Neural progenitor cell (in vitro differentiated cells): ENCODE results near the gene COX6A2. TPM values are rescaled to one million over a fixed set of nuclear protein-coding genes. Genes with fewer than 3 reads are reported as not detected.
"Not testable (repeated sequence)": the region's sequence is repeated elsewhere in the genome, so short reads cannot be mapped to it uniquely, and the experiment has no call there.

ENCODE experiments used
- DNase-seq: peaks from one replicate; pipeline ENCODE4 v3.0.0-alpha.2; 2016; ENCODE audit warnings: low spot score
- H2AFZ ChIP-seq: fragments of 200-600 bp; sonication (generic); replicated peaks from 2 replicates; pipeline ENCODE4 v1.6.1; 2016; ENCODE audit warnings: antibody characterized with exemption
- H3F3A ChIP-seq: fragments of 200-600 bp; sonication (generic); 2 replicates; pipeline ENCODE4 v1.6.1; 2016; ENCODE audit warnings: antibody characterized with exemption, low read depth
- H3K27ac ChIP-seq: fragments of 200-600 bp; sonication (generic); 2 replicates; pipeline ENCODE4 v1.5.1; 2016; ENCODE audit warnings: mild to moderate bottlenecking
- H3K27me3 ChIP-seq: fragments of 200-600 bp; sonication (generic); 2 replicates; pipeline ENCODE4 v1.6.1; 2016; ENCODE audit warnings: mild to moderate bottlenecking, moderate library complexity
- H3K36me3 ChIP-seq: fragments of 200-600 bp; sonication (generic); 2 replicates; pipeline ENCODE4 v1.5.1; 2016
- H3K4me1 ChIP-seq: fragments of 200-600 bp; sonication (generic); 2 replicates; pipeline ENCODE4 v1.6.1; 2016; ENCODE audit warnings: mixed run types
- H3K4me2 ChIP-seq: fragments of 200-600 bp; sonication (generic); 2 replicates; pipeline ENCODE4 v1.6.1; 2016
- H3K4me3 ChIP-seq: fragments of 200-600 bp; sonication (generic); 2 replicates; pipeline ENCODE4 v1.5.1; 2016
- H3K79me2 ChIP-seq: fragments of 200-600 bp; sonication (generic); 2 replicates; pipeline ENCODE4 v1.6.1; 2016; ENCODE audit warnings: low read depth
- H3K9ac ChIP-seq: fragments of 200-600 bp; sonication (generic); 2 replicates; pipeline ENCODE4 v1.6.1; 2016
- H3K9me3 ChIP-seq: fragments of 200-600 bp; sonication (generic); 2 replicates; pipeline ENCODE4 v1.5.1; 2016; ENCODE audit warnings: low read depth
- H4K20me1 ChIP-seq: fragments of 200-600 bp; sonication (generic); 2 replicates; pipeline ENCODE4 v1.6.1; 2016; ENCODE audit warnings: low read depth
- H3K27ac Mint-ChIP-seq: 3 replicates; pipeline ENCODE4 v1.8.0; 2021; ENCODE audit warnings: mixed read lengths
- H3K27me3 Mint-ChIP-seq: 2 replicates; pipeline ENCODE4 v1.8.0; 2022; ENCODE audit warnings: low read depth, mild to moderate bottlenecking, inconsistent platforms, moderate library complexity, mixed read lengths; ENCODE audit not compliant: insufficient read depth
- H3K36me3 Mint-ChIP-seq: 3 replicates; pipeline ENCODE4 v1.8.0; 2021; ENCODE audit warnings: mixed read lengths
- H3K4me1 Mint-ChIP-seq: 3 replicates; pipeline ENCODE4 v1.8.0; 2021; ENCODE audit warnings: mixed read lengths
- H3K4me3 Mint-ChIP-seq: 3 replicates; pipeline ENCODE4 v1.8.0; 2021; ENCODE audit warnings: mild to moderate bottlenecking, moderate library complexity, mixed read lengths
- H3K9me3 Mint-ChIP-seq: 3 replicates; pipeline ENCODE4 v1.8.0; 2020; ENCODE audit warnings: mixed read lengths
- EZH2 ChIP-seq: fragments of 200-600 bp; sonication (generic); IDR thresholded peaks from 2 replicates; pipeline ENCODE4 v1.6.1; 2017; ENCODE audit warnings: antibody characterized with exemption, mild to moderate bottlenecking, moderate library complexity
- EZH2phosphoT487 ChIP-seq: fragments of 200-600 bp; sonication (generic); IDR thresholded peaks from 2 replicates; pipeline ENCODE4 v1.6.1; 2017; ENCODE audit warnings: antibody characterized with exemption
- total RNA-seq: library from RNA; depleted of rRNA; stranded (reverse); fragments of >200 nt; gene quantifications from 2 replicates; pipeline ENCODE4 v1.2.3, GENCODE V29; 2015; ENCODE audit warnings: low replicate concordance
- TF ChIP-seq, protein P1 (sequence below): fragments of 200-600 bp; sonication (generic); IDR thresholded peaks from 2 replicates; pipeline ENCODE4 v1.5.1; 2017; ENCODE audit warnings: antibody characterized with exemption, mild to moderate bottlenecking

Gene COX6A2
- total RNA-seq, 1 donor from 2014 or later = not detected

GRCh38 chr16:31421587-31421986, 6.6 kb downstream of the COX6A2 start:
- Mint-ChIP-seq H3K27ac (no peak overlapping the region), H3K4me3 (no peak overlapping the region), H3K4me1 (no peaks in the 10 kb centered on the region), H3K27me3 (peaks cover 3% of the 10 kb centered on the region), H3K36me3 (no peaks in the 10 kb centered on the region), H3K9me3 (peaks cover 11% of the 10 kb centered on the region)
- no peaks in the 10 kb centered on the region for H3K4me1 ChIP-seq
- DNase-seq = no peak
- H3K4me2 ChIP-seq = no peak overlapping the region
- no peak overlapping the region for H3K27ac ChIP-seq
- TF ChIP-seq EZH2 (no peak), EZH2phosphoT487 (no peak)
- TF ChIP-seq, protein P1, sequence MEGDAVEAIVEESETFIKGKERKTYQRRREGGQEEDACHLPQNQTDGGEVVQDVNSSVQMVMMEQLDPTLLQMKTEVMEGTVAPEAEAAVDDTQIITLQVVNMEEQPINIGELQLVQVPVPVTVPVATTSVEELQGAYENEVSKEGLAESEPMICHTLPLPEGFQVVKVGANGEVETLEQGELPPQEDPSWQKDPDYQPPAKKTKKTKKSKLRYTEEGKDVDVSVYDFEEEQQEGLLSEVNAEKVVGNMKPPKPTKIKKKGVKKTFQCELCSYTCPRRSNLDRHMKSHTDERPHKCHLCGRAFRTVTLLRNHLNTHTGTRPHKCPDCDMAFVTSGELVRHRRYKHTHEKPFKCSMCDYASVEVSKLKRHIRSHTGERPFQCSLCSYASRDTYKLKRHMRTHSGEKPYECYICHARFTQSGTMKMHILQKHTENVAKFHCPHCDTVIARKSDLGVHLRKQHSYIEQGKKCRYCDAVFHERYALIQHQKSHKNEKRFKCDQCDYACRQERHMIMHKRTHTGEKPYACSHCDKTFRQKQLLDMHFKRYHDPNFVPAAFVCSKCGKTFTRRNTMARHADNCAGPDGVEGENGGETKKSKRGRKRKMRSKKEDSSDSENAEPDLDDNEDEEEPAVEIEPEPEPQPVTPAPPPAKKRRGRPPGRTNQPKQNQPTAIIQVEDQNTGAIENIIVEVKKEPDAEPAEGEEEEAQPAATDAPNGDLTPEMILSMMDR = no peak
- H3F3A ChIP-seq = no peaks in the 10 kb centered on the region
- H3K79me2 ChIP-seq = no peaks in the 10 kb centered on the region
- no peak overlapping the region for H3K4me3 ChIP-seq
- no peaks in the 10 kb centered on the region for H3K36me3 ChIP-seq
- no peak overlapping the region for H3K9ac ChIP-seq
- H3K27me3 ChIP-seq = no peaks in the 10 kb centered on the region
- H2AFZ ChIP-seq = no peak overlapping the region
- no peaks in the 10 kb centered on the region for H3K9me3 ChIP-seq
- H4K20me1 ChIP-seq = no peaks in the 10 kb centered on the region

DNA sequence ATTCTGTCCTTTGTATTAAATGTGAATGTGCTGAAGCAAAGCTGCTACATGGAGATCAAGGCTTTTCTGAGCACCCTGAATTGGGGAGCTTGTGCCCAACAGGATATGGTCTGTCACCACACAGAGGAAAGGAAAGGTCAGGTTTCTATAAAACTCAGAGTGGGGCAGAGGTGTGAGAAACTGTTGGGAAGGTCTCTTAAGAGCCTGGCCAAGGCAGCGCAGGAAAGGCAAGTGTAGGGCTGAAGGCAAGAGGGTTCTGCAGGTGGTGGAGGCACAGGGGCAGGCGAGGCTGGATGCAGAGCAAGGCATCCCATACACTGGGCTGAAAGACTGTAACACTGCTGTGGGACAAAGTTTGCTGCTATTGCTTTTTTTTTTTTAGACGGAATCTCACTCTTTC, 8.1 kb downstream of the COX6A2 start:
- Histone ChIP-seq H3K4me3 (no peak overlapping the region), H3K36me3 (no peaks in the 10 kb centered on the region), H2AFZ (no peak overlapping the region), H3K9ac (no peak overlapping the region), H3K27ac (no peak overlapping the region), H3K79me2 (no peaks in the 10 kb centered on the region), H3K4me1 (no peaks in the 10 kb centered on the region), H3K4me2 (no peak overlapping the region), H3F3A (no peaks in the 10 kb centered on the region), H4K20me1 (no peaks in the 10 kb centered on the region), H3K27me3 (no peaks in the 10 kb centered on the region), H3K9me3 (no peaks in the 10 kb centered on the region)
- no peaks in the 10 kb centered on the region for H3K4me1 Mint-ChIP-seq
- H3K4me3 Mint-ChIP-seq = no peak overlapping the region
- no peaks in the 10 kb centered on the region for H3K36me3 Mint-ChIP-seq
- H3K27ac Mint-ChIP-seq = no peak overlapping the region
- H3K9me3 Mint-ChIP-seq = peaks cover 9% of the 10 kb centered on the region
- DNase-seq = no peak
- H3K27me3 Mint-ChIP-seq = peaks cover 3% of the 10 kb centered on the region
- TF ChIP-seq, protein P1 = no peak
- TF ChIP-seq EZH2 = no peak
- no peak for TF ChIP-seq EZH2phosphoT487

GRCh38 chr16:31417916-31418315, 10.2 kb downstream of the COX6A2 start:
- Histone ChIP-seq H3K4me2 (no peak overlapping the region), H3K9ac (no peak overlapping the region), H3K4me3 (no peak overlapping the region), H3K27ac (no peak overlapping the region), H3K4me1 (no peaks in the 10 kb centered on the region), H3F3A (no peaks in the 10 kb centered on the region), H3K36me3 (no peaks in the 10 kb centered on the region), H2AFZ (no peak overlapping the region), H4K20me1 (no peaks in the 10 kb centered on the region), H3K9me3 (no peaks in the 10 kb centered on the region), H3K27me3 (no peaks in the 10 kb centered on the region), H3K79me2 (no peaks in the 10 kb centered on the region)
- no peaks in the 10 kb centered on the region for H3K4me1 Mint-ChIP-seq
- no peak overlapping the region for H3K27ac Mint-ChIP-seq
- H3K36me3 Mint-ChIP-seq = no peaks in the 10 kb centered on the region
- DNase-seq = no peak
- peak overlapping the region; percentile 52 for H3K4me3 Mint-ChIP-seq
- H3K27me3 Mint-ChIP-seq = peaks cover 3% of the 10 kb centered on the region
- TF ChIP-seq, protein P1 = no peak
- TF ChIP-seq EZH2phosphoT487 (no peak), EZH2 (no peak)
- peaks cover 9% of the 10 kb centered on the region for H3K9me3 Mint-ChIP-seq

GRCh38 chr16:31417036-31417435, 11.1 kb downstream of the COX6A2 start:
- not testable (repeated sequence) for H2AFZ ChIP-seq, H3K4me1 Mint-ChIP-seq, H3K27ac ChIP-seq, H3K9me3 Mint-ChIP-seq, H3K36me3 ChIP-seq, H3K36me3 Mint-ChIP-seq, H3K9me3 ChIP-seq, H4K20me1 ChIP-seq, H3K9ac ChIP-seq, H3K4me3 ChIP-seq, H3F3A ChIP-seq, H3K79me2 ChIP-seq, H3K4me1 ChIP-seq, H3K27ac Mint-ChIP-seq, H3K4me3 Mint-ChIP-seq, H3K27me3 ChIP-seq, DNase-seq, H3K4me2 ChIP-seq, H3K27me3 Mint-ChIP-seq
